Hepatocyte (in vitro differentiated cells): ENCODE results near the gene DGKZ.

Experiments
- EZH2 ChIP-seq: fragments of 200-600 bp; sonication (generic); IDR thresholded peaks from 2 replicates; pipeline ENCODE4 v1.6.1; 2016; ENCODE audit warnings: antibody characterized with exemption, mild to moderate bottlenecking, borderline replicate concordance
- EZH2phosphoT487 ChIP-seq: fragments of 200-600 bp; sonication (generic); IDR thresholded peaks from one replicate; pipeline ENCODE4 v1.6.1; 2018; ENCODE audit warnings: antibody characterized with exemption, mild to moderate bottlenecking, low read depth, moderate library complexity; ENCODE audit not compliant: unreplicated experiment, severe bottlenecking
- TF ChIP-seq, protein P1 (sequence below): fragments of 200-600 bp; sonication (generic); IDR thresholded peaks from 2 replicates; pipeline ENCODE4 v1.5.1; 2016; ENCODE audit warnings: antibody characterized with exemption, mild to moderate bottlenecking; ENCODE audit not compliant: poor library complexity

GRCh38 chr11:46350695-46351094 lies 3.4 kb downstream of the DGKZ start:
- TF ChIP-seq, protein P1, sequence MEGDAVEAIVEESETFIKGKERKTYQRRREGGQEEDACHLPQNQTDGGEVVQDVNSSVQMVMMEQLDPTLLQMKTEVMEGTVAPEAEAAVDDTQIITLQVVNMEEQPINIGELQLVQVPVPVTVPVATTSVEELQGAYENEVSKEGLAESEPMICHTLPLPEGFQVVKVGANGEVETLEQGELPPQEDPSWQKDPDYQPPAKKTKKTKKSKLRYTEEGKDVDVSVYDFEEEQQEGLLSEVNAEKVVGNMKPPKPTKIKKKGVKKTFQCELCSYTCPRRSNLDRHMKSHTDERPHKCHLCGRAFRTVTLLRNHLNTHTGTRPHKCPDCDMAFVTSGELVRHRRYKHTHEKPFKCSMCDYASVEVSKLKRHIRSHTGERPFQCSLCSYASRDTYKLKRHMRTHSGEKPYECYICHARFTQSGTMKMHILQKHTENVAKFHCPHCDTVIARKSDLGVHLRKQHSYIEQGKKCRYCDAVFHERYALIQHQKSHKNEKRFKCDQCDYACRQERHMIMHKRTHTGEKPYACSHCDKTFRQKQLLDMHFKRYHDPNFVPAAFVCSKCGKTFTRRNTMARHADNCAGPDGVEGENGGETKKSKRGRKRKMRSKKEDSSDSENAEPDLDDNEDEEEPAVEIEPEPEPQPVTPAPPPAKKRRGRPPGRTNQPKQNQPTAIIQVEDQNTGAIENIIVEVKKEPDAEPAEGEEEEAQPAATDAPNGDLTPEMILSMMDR, result no peak
- TF ChIP-seq EZH2, result no peak
- no peak for TF ChIP-seq EZH2phosphoT487
